Neural progenitor cell (in vitro differentiated cells): ENCODE results near the gene HUNK.

Experiments
- CTCF ChIP-seq: fragments of 200-600 bp; sonication (generic); IDR thresholded peaks from 2 replicates; pipeline ENCODE4 v1.5.1; 2017; ENCODE audit warnings: antibody characterized with exemption, mild to moderate bottlenecking
- EZH2 ChIP-seq: fragments of 200-600 bp; sonication (generic); IDR thresholded peaks from 2 replicates; pipeline ENCODE4 v1.6.1; 2017; ENCODE audit warnings: antibody characterized with exemption, mild to moderate bottlenecking, moderate library complexity
- EZH2phosphoT487 ChIP-seq: fragments of 200-600 bp; sonication (generic); IDR thresholded peaks from 2 replicates; pipeline ENCODE4 v1.6.1; 2017; ENCODE audit warnings: antibody characterized with exemption

GRCh38 chr21:31983120-31983519 is 110.3 kb downstream of the HUNK start:
- no peak for TF ChIP-seq CTCF
- TF ChIP-seq EZH2, result no peak
- TF ChIP-seq EZH2phosphoT487, result no peak
